CD14-positive monocyte (primary cell): ENCODE measurements around the gene EPB41L5. TPM values are rescaled to one million over a fixed set of nuclear protein-coding genes. Genes with fewer than 3 reads are reported as not detected.
"Not testable (repeated sequence)": the region's sequence is repeated elsewhere in the genome, so short reads cannot be mapped to it uniquely, and the experiment has no call there.

Experiments
- DNase-seq, 3 donors: peaks; one replicate each; pipeline ENCODE4 v3.0.0-alpha.2; 2011 to 2022
- H2AFZ ChIP-seq: 2 replicates; pipeline ENCODE4 v1.6.0; 2012; ENCODE audit warnings: mild to moderate bottlenecking, low read depth, low read length, inconsistent platforms; ENCODE audit not compliant: insufficient read depth, poor library complexity, severe bottlenecking
- H3K27ac ChIP-seq, 2 donors: 1 replicate in 1 of 2; 2 replicates in 1 of 2; pipeline ENCODE4 v1.5.1; 2012 to 2013; ENCODE audit warnings: low read length in 2 of 2, control low read depth in 1 of 2, inconsistent platforms in 1 of 2, low read depth in 1 of 2, mild to moderate bottlenecking in 1 of 2
- H3K27me3 ChIP-seq, 2 donors: one replicate each; pipeline versions ENCODE4 v1.6.0 to v1.6.1; 2011 to 2013; ENCODE audit warnings: low read length in 2 of 2; ENCODE audit not compliant: control insufficient read depth in 2 of 2, insufficient read depth in 2 of 2
- H3K36me3 ChIP-seq, 2 donors: replicated peaks in 1 of 2; 1 replicate in 1 of 2; 2 replicates in 1 of 2; pipeline versions ENCODE4 v1.5.1 to v1.6.1; 2012 to 2013; ENCODE audit warnings: low read length in 2 of 2, control low read depth in 1 of 2, inconsistent platforms in 1 of 2, mild to moderate bottlenecking in 1 of 2; ENCODE audit not compliant: insufficient read depth in 2 of 2, control insufficient read depth in 1 of 2
- H3K4me1 ChIP-seq, 2 donors: 1 replicate in 1 of 2; 2 replicates in 1 of 2; pipeline versions ENCODE4 v1.5.1 to v1.6.1; 2012 to 2013; ENCODE audit warnings: low read length in 2 of 2, control low read depth in 1 of 2, inconsistent platforms in 1 of 2, mild to moderate bottlenecking in 1 of 2, moderate library complexity in 1 of 2; ENCODE audit not compliant: insufficient read depth in 2 of 2, control insufficient read depth in 1 of 2
- H3K4me2 ChIP-seq: replicated peaks from 2 replicates; pipeline ENCODE3; 2012; ENCODE audit warnings: low read length, moderate library complexity, mild to moderate bottlenecking; ENCODE audit not compliant: poor library complexity, severe bottlenecking; ENCODE audit errors: extremely low read depth
- H3K4me3 ChIP-seq, 3 experiments: fragments of 200-600 bp in 1 of 3; sonication (generic) in 1 of 3; replicated peaks in 1 of 3; 1 replicate in 2 of 3; 2 replicates in 1 of 3; pipeline ENCODE4 v1.5.1; 2011 to 2013; ENCODE audit warnings: low read length in 3 of 3, mild to moderate bottlenecking in 3 of 3, control low read depth in 2 of 3, low read depth in 2 of 3, inconsistent platforms in 1 of 3, moderate library complexity in 1 of 3
- H3K79me2 ChIP-seq: 2 replicates; pipeline ENCODE4 v1.6.0; 2012; ENCODE audit warnings: mild to moderate bottlenecking, control low read depth, inconsistent platforms, low read length, moderate library complexity; ENCODE audit not compliant: insufficient read depth
- H3K9ac ChIP-seq: 2 replicates; pipeline ENCODE4 v1.6.0; 2017; ENCODE audit warnings: low read length, mild to moderate bottlenecking; ENCODE audit not compliant: insufficient read depth, poor library complexity, severe bottlenecking
- H3K9me3 ChIP-seq, 2 donors: replicated peaks in 1 of 2; 1 replicate in 1 of 2; 2 replicates in 1 of 2; pipeline versions ENCODE4 v1.5.1 to v1.6.1; 2012 to 2013; ENCODE audit warnings: low read length in 2 of 2, control low read depth in 1 of 2; ENCODE audit not compliant: control insufficient read depth in 1 of 2, insufficient read depth in 1 of 2
- H4K20me1 ChIP-seq: 2 replicates; pipeline ENCODE4 v1.6.0; 2012; ENCODE audit warnings: mild to moderate bottlenecking, low read length, control low read depth, moderate library complexity; ENCODE audit not compliant: insufficient read depth
- H3K27ac Mint-ChIP-seq, 7 donors: one replicate each; pipeline ENCODE4 v1.8.0; 2020; ENCODE audit warnings: mild to moderate bottlenecking in 7 of 7, mixed read lengths in 7 of 7, moderate library complexity in 6 of 7, inconsistent platforms in 2 of 7
- H3K27me3 Mint-ChIP-seq, 3 donors: one replicate each; pipeline ENCODE4 v1.8.0; 2021 to 2022; ENCODE audit warnings: low read depth in 3 of 3, mild to moderate bottlenecking in 3 of 3, mixed read lengths in 3 of 3, moderate library complexity in 3 of 3, inconsistent platforms in 1 of 3
- H3K36me3 Mint-ChIP-seq, 2 donors: one replicate each; pipeline ENCODE4 v1.8.0; 2020; ENCODE audit warnings: mixed read lengths in 2 of 2, inconsistent platforms in 1 of 2, mild to moderate bottlenecking in 1 of 2
- H3K4me1 Mint-ChIP-seq: one replicate; pipeline ENCODE4 v1.8.0; 2020; ENCODE audit warnings: mild to moderate bottlenecking, mixed read lengths
- H3K4me3 Mint-ChIP-seq, 2 donors: one replicate each; pipeline ENCODE4 v1.8.0; 2020; ENCODE audit warnings: mild to moderate bottlenecking in 2 of 2, mixed read lengths in 2 of 2, moderate library complexity in 1 of 2
- H3K9me3 Mint-ChIP-seq, 7 donors: one replicate each; pipeline ENCODE4 v1.8.0; 2020 to 2022; ENCODE audit warnings: mixed read lengths in 7 of 7, mild to moderate bottlenecking in 6 of 7, moderate library complexity in 6 of 7, inconsistent platforms in 2 of 7
- CTCF ChIP-seq: fragments of 200-600 bp; IDR thresholded peaks from one replicate; pipeline ENCODE4 v1.8.0; 2022; ENCODE audit warnings: antibody characterized with exemption, mild to moderate bottlenecking
- WGBS: methylation state at CpG from one replicate; pipeline ENCODE4 v1.1.5; 2013; ENCODE audit warnings: missing lambda C conversion rate; ENCODE audit not compliant: insufficient coverage; 5-methylcytosine and 5-hydroxymethylcytosine counted together
- intact Hi-C, 2 donors: fragments of 100-400 bp; cut with micrococcal nuclease; formaldehyde crosslinking; loops; one replicate each; pipeline versions ENCODE4 v1.15.0 to v1.15.1; 2023
- polyA plus RNA-seq, 3 donors: library from polyadenylated mRNA; depleted of rRNA in 1 of 3; unstranded in 2 of 3; stranded (reverse) in 1 of 3; fragments of 300-500 nt in 2 of 3; fragments of >200 nt in 1 of 3; fragmentation: Illumina TruSeq in 2 of 3; gene quantifications; 1 replicate in 2 of 3; 2 replicates in 1 of 3; pipeline ENCODE4 v1.2.3, GENCODE V29; 2012 to 2021

Gene EPB41L5
- polyA plus RNA-seq, 3 donors = 1.4 to 2.4 (median 2.0) TPM

- no peak overlapping the region for H3K4me3 ChIP-seq
- no peak overlapping the region for H3K4me2 ChIP-seq
- Mint-ChIP-seq H3K27ac (no peak overlapping the region), H3K4me1 (no peaks in the 10 kb centered on the region), H3K27me3 (peaks cover 0 to 5% (median 2%) of the 10 kb centered on the region in 3 donors), H3K9me3 (peaks cover 0 to 19% (median 4%) of the 10 kb centered on the region in 7 donors), H3K36me3 (no peaks in the 10 kb centered on the region), H3K4me3 (no peak overlapping the region)
- no peaks in the 10 kb centered on the region for H3K36me3 ChIP-seq
- whole genome bisulfite sequencing = 92% methylated on average over 4 of the region's 6 CpGs
- DNase-seq = no peak
- H4K20me1 ChIP-seq = no peaks in the 10 kb centered on the region
- H3K4me1 ChIP-seq = no peaks in the 10 kb centered on the region
- intact Hi-C loops = no loop called here
- no peak overlapping the region for H3K27ac ChIP-seq
- no peak for TF ChIP-seq CTCF
- H3K27me3 ChIP-seq = no peaks in the 10 kb centered on the region
- H3K9me3 ChIP-seq = peaks cover 0 to 6% of the 10 kb centered on the region in 2 donors
- no peak overlapping the region for H2AFZ ChIP-seq
- H3K9ac ChIP-seq = no peak overlapping the region
- H3K79me2 ChIP-seq = no peaks in the 10 kb centered on the region
These were observed 54.1 kb downstream of the EPB41L5 start for GRCh38 chr2:120066800-120067547.

- H3K4me1 ChIP-seq, H3K27ac ChIP-seq, H3K4me3 ChIP-seq, H3K4me2 ChIP-seq, H4K20me1 ChIP-seq, H3K9ac ChIP-seq, H3K27me3 Mint-ChIP-seq, H3K36me3 Mint-ChIP-seq, H3K36me3 ChIP-seq, H3K4me3 Mint-ChIP-seq, H3K79me2 ChIP-seq, DNase-seq, H3K27me3 ChIP-seq, H3K4me1 Mint-ChIP-seq, intact Hi-C loops, H2AFZ ChIP-seq, H3K27ac Mint-ChIP-seq, H3K9me3 ChIP-seq: not testable (repeated sequence)
- WGBS = 98% methylated on average over 12 of the region's 20 CpGs
- peaks cover 0 to 19% (median 4%) of the 10 kb centered on the region in 7 donors for H3K9me3 Mint-ChIP-seq
These were observed 55.3 kb downstream of the EPB41L5 start for GRCh38 chr2:120068040-120068658.
